ENCODE measurements around the gene RPL38.
"Not testable (repeated sequence)": the region's sequence is repeated elsewhere in the genome, so short reads cannot be mapped to it uniquely, and the experiment has no call there.

Gene RPL38

GRCh38 chr17:74176546-74177001, 26.9 kb upstream of the RPL38 start:
- no peak overlapping the region for H3K27ac Mint-ChIP-seq
- no peaks in the 10 kb centered on the region for H3K9me3 Mint-ChIP-seq (ENCODE audit: low read depth)
- H3K36me3 Mint-ChIP-seq: no peaks in the 10 kb centered on the region
- H3K4me3 Mint-ChIP-seq: no peak overlapping the region
- no peaks in the 10 kb centered on the region for H3K4me1 Mint-ChIP-seq (ENCODE audit: low read depth)
- peaks cover 10% of the 10 kb centered on the region for H3K27me3 Mint-ChIP-seq

- H3K4me3 Mint-ChIP-seq: no peak overlapping the region
- H3K27me3 Mint-ChIP-seq: peaks cover 9% of the 10 kb centered on the region
- H3K9me3 Mint-ChIP-seq (ENCODE audit: low read depth): no peaks in the 10 kb centered on the region
- H3K4me1 Mint-ChIP-seq (ENCODE audit: low read depth): no peaks in the 10 kb centered on the region
- H3K36me3 Mint-ChIP-seq: no peaks in the 10 kb centered on the region
- no peak overlapping the region for H3K27ac Mint-ChIP-seq
Measured at GRCh38 chr17:74177018-74177450, 26.4 kb upstream of the RPL38 start.

- Mint-ChIP-seq H3K9me3 (ENCODE audit: low read depth) (no peaks in the 10 kb centered on the region), H3K4me3 (no peak overlapping the region), H3K4me1 (ENCODE audit: low read depth) (no peaks in the 10 kb centered on the region), H3K27me3 (peaks cover 9% of the 10 kb centered on the region), H3K27ac (no peak overlapping the region), H3K36me3 (no peaks in the 10 kb centered on the region)
Measured at GRCh38 chr17:74179576-74179975, 23.9 kb upstream of the RPL38 start.

- H3K27me3 Mint-ChIP-seq: peaks cover 6% of the 10 kb centered on the region
- no peaks in the 10 kb centered on the region for H3K9me3 Mint-ChIP-seq (ENCODE audit: low read depth)
- no peak overlapping the region for H3K4me3 Mint-ChIP-seq
- H3K4me1 Mint-ChIP-seq (ENCODE audit: low read depth): no peaks in the 10 kb centered on the region
- H3K27ac Mint-ChIP-seq: no peak overlapping the region
- no peaks in the 10 kb centered on the region for H3K36me3 Mint-ChIP-seq
Measured at GRCh38 chr17:74180336-74180735, 23.1 kb upstream of the RPL38 start.

- no peak overlapping the region for H3K4me3 Mint-ChIP-seq
- no peaks in the 10 kb centered on the region for H3K4me1 Mint-ChIP-seq (ENCODE audit: low read depth)
- H3K9me3 Mint-ChIP-seq (ENCODE audit: low read depth): no peaks in the 10 kb centered on the region
- no peak overlapping the region for H3K27ac Mint-ChIP-seq
- H3K36me3 Mint-ChIP-seq: no peaks in the 10 kb centered on the region
- H3K27me3 Mint-ChIP-seq: peaks cover 8% of the 10 kb centered on the region
Measured at GRCh38 chr17:74181341-74181740, 22.1 kb upstream of the RPL38 start.

GRCh38 chr17:74182041-74182723, 21.3 kb upstream of the RPL38 start:
- Mint-ChIP-seq H3K4me3 (no peak overlapping the region), H3K36me3 (no peaks in the 10 kb centered on the region), H3K27ac (no peak overlapping the region), H3K9me3 (ENCODE audit: low read depth) (no peaks in the 10 kb centered on the region), H3K4me1 (ENCODE audit: low read depth) (no peaks in the 10 kb centered on the region), H3K27me3 (peaks cover 2% of the 10 kb centered on the region)

- peaks cover 4% of the 10 kb centered on the region for H3K27me3 Mint-ChIP-seq
- no peaks in the 10 kb centered on the region for H3K9me3 Mint-ChIP-seq (ENCODE audit: low read depth)
- H3K36me3 Mint-ChIP-seq: no peaks in the 10 kb centered on the region
- H3K4me1 Mint-ChIP-seq (ENCODE audit: low read depth): no peaks in the 10 kb centered on the region
- no peak overlapping the region for H3K27ac Mint-ChIP-seq
- H3K4me3 Mint-ChIP-seq: no peak overlapping the region
Measured at GRCh38 chr17:74183411-74183810, 20.1 kb upstream of the RPL38 start.

GRCh38 chr17:74185571-74186185, 17.8 kb upstream of the RPL38 start:
- Mint-ChIP-seq H3K36me3 (no peaks in the 10 kb centered on the region), H3K27ac (no peak overlapping the region), H3K9me3 (ENCODE audit: low read depth) (no peaks in the 10 kb centered on the region)

GRCh38 chr17:74186498-74186897, 17.0 kb upstream of the RPL38 start:
- Mint-ChIP-seq H3K4me3 (no peak overlapping the region), H3K36me3 (no peaks in the 10 kb centered on the region), H3K27me3 (peaks cover 9% of the 10 kb centered on the region), H3K4me1 (ENCODE audit: low read depth) (no peaks in the 10 kb centered on the region), H3K9me3 (ENCODE audit: low read depth) (no peaks in the 10 kb centered on the region), H3K27ac (no peak overlapping the region)

More at GRCh38 chr17:74185571-74186185, 17.8 kb upstream of the RPL38 start:
- Mint-ChIP-seq H3K4me1 (ENCODE audit: low read depth) (no peaks in the 10 kb centered on the region), H3K27me3 (peaks cover 9% of the 10 kb centered on the region), H3K4me3 (no peak overlapping the region)

GRCh38 chr17:74187761-74188160, 15.7 kb upstream of the RPL38 start:
- no peaks in the 10 kb centered on the region for H3K36me3 Mint-ChIP-seq
- peaks cover 9% of the 10 kb centered on the region for H3K27me3 Mint-ChIP-seq
- H3K4me3 Mint-ChIP-seq: no peak overlapping the region
- H3K9me3 Mint-ChIP-seq (ENCODE audit: low read depth): no peaks in the 10 kb centered on the region
- H3K27ac Mint-ChIP-seq: no peak overlapping the region
- no peaks in the 10 kb centered on the region for H3K4me1 Mint-ChIP-seq (ENCODE audit: low read depth)

- not testable (repeated sequence) for H3K4me1 Mint-ChIP-seq (ENCODE audit: low read depth); H3K9me3 Mint-ChIP-seq (ENCODE audit: low read depth); H3K27me3 Mint-ChIP-seq; H3K4me3 Mint-ChIP-seq; H3K27ac Mint-ChIP-seq; H3K36me3 Mint-ChIP-seq
Measured at GRCh38 chr17:74188687-74189086, 14.8 kb upstream of the RPL38 start.

GRCh38 chr17:74190154-74190553, 13.3 kb upstream of the RPL38 start:
- H3K4me3 Mint-ChIP-seq: no peak overlapping the region
- no peaks in the 10 kb centered on the region for H3K36me3 Mint-ChIP-seq
- no peak overlapping the region for H3K27ac Mint-ChIP-seq
- no peaks in the 10 kb centered on the region for H3K9me3 Mint-ChIP-seq (ENCODE audit: low read depth)
- H3K4me1 Mint-ChIP-seq (ENCODE audit: low read depth): peaks cover 2% of the 10 kb centered on the region
- peaks cover 9% of the 10 kb centered on the region for H3K27me3 Mint-ChIP-seq

- no peak overlapping the region for H3K27ac Mint-ChIP-seq
- no peak overlapping the region for H3K4me3 Mint-ChIP-seq
- peaks cover 2% of the 10 kb centered on the region for H3K4me1 Mint-ChIP-seq (ENCODE audit: low read depth)
- no peaks in the 10 kb centered on the region for H3K36me3 Mint-ChIP-seq
- H3K27me3 Mint-ChIP-seq: peaks cover 11% of the 10 kb centered on the region
- no peaks in the 10 kb centered on the region for H3K9me3 Mint-ChIP-seq (ENCODE audit: low read depth)
Measured at GRCh38 chr17:74190807-74191406, 12.6 kb upstream of the RPL38 start.

GRCh38 chr17:74192950-74193781, 10.3 kb upstream of the RPL38 start:
- H3K36me3 Mint-ChIP-seq: no peaks in the 10 kb centered on the region
- peaks cover 7% of the 10 kb centered on the region for H3K27me3 Mint-ChIP-seq
- H3K4me3 Mint-ChIP-seq: no peak overlapping the region

GRCh38 chr17:74194682-74195081, 8.8 kb upstream of the RPL38 start:
- no peaks in the 10 kb centered on the region for H3K36me3 Mint-ChIP-seq
- H3K27ac Mint-ChIP-seq: no peak overlapping the region
- no peaks in the 10 kb centered on the region for H3K9me3 Mint-ChIP-seq (ENCODE audit: low read depth)
- no peak overlapping the region for H3K4me3 Mint-ChIP-seq
- H3K27me3 Mint-ChIP-seq: peaks cover 3% of the 10 kb centered on the region
- peaks cover 5% of the 10 kb centered on the region for H3K4me1 Mint-ChIP-seq (ENCODE audit: low read depth)

More at GRCh38 chr17:74192950-74193781, 10.3 kb upstream of the RPL38 start:
- H3K27ac Mint-ChIP-seq: no peak overlapping the region
- H3K4me1 Mint-ChIP-seq (ENCODE audit: low read depth): peaks cover 2% of the 10 kb centered on the region
- H3K9me3 Mint-ChIP-seq (ENCODE audit: low read depth): no peaks in the 10 kb centered on the region

All from activated naive CD8-positive, alpha-beta T cell (primary cell).